HG03520 (cell line): ENCODE data around the gene HERC4.
A peak's percentile ranks its signal among the peaks of the same experiment; 100 is the strongest.
"Not testable (repeated sequence)": the region's sequence is repeated elsewhere in the genome, so short reads cannot be mapped to it uniquely, and the experiment has no call there.

ENCODE experiments used
- ATAC-seq: cut with Tn5 transposase; IDR thresholded peaks from one replicate; pipeline ENCODE4 v1.9.1; 2021; ENCODE audit warnings: mild to moderate bottlenecking, moderate library complexity; ENCODE audit not compliant: unreplicated experiment

HERC4 gene

DNA sequence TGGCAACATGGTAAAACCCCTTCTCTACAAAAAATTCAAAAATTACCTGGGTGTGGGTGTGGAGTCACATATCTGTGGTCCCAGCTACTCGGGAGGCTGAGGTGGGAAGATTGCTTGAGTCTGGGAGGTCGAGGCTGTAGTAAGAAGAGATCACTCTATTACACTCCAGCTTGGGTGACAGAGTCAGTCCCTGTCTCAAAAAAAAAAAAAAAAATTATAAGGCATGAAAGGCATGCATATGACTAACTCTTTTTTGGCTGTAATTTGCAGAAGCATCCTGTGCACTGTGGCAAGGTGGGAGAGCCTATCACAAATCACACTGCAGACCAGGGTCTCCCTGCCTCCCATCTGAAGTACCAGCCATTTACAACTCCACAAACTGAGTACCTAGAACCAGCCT is 20.1 kb upstream of the HERC4 start:
- no peak for ATAC-seq

DNA sequence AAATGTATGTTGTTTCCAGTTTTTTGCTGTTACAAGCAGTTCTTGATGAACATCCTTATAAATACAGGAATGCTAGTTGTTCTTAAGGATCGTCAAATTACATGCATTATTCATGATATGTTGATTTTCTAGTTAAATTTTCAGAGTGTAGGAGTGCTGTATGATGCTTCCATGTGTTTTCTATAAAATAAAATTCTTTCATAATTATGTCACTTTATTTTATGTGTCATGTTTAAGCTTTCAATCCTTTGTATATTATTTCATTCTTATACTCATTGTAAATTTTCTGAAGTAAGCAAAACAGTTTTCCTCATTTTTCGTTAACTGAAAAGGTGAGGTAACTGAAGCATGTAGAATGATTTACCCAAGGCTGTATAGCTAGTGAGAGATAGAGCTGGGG is 17.4 kb upstream of the HERC4 start:
- no peak for ATAC-seq

DNA sequence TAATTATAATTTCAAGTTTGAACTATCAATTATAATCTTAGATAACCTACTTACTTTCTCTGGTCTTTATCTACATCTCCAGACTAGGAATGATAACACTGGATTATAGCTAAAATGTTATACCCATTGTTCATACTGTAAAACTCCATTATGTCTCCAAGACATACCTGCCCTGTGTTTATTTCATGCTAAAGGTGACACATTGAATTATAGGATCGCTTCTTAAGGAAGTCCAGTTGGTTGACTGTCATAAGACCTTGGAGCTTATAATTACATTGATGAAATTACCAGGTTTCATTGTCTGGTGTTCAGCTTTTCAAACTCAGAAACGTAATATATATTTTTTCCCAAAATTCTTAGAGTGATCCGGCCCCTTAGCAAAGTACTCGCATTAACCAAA is 15.5 kb upstream of the HERC4 start:
- ATAC-seq: no peak

DNA sequence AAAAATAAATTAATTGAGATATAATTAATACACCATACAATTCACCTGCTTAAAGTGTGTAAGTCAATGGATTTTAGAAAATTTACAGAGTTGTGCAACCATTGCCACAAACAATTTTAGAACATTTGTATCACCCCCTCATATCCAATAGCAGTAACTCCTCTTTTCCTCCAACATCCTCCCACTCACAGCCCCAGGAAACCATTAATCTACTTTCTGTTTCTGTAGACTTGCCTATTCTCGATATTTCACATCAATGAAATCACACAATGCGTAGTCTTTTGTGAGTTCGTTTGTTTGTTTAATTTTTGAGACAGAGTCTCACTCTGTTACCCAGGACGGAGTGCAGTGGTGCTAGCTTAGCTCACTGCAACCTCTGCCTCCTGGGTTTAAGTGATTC is 13.7 kb upstream of the HERC4 start:
- ATAC-seq: peak; percentile 63

DNA sequence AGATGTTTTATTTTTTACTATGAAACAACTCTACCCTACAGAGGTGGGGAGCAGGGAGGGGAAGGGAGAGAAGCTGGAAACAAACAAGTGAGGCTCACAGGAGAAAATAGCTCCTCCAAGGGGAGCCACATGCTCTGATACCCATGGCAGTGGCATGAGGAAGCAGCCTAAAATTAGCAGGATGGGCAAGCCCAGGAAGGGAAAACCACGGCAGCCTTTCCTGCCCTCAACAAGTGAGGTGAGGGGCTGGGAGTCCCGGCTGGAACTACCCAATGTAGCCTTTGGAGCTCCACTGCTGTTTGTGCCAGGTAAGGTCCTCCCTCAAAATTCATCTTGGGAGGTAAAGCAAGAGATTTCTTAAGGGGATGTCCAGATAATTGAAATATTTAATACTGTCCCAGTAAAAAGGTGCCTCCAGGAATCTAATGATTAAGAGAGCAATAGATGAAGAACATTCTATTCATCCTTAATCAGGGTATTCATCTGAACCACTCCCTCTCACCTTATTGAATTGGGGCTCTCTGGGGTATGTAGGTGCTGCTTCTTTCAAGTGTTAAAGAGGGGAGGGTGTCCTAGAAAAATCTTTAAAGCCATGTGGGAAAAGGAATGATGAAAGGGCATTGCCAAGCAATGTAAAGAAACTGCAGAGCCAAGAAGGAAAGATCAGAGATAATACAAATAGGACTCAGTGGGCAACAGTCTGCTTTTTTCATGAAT is 12.8 kb upstream of the HERC4 start:
- ATAC-seq: no peak

DNA sequence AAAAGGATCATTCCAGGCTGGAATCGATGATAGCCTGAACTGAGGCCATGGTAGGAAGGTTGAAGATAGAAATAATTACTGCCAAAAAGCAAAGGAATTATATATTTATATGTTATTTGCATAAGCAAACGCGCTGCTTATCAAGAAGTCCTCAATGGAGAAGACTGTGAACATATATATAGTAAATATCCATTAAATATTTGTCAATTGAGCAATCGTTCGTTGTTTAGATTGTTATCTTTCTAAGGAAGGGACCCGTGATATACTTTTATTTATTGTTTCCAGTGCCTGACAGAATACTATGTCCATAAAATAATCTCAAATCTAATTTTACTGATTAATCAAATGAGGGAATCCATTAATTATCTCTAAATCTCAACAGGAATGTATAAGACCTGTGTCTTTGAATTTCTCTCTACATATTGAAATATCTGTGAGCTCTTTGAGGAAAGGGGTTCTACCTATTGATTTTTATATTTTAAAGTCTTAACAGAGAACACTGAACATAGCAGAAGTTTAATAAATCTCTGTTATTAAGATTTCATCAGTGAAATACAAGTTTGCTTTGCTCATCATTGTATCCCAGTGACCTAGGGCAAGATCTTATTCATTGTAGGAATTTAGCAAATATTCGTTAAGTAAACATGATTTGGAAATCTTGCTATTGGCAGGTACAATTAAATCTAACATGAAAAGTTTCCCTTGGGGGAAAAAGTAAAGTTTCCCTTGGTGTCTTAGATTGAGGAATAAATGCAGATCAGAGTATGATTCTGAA is 12.0 kb upstream of the HERC4 start:
- ATAC-seq: no peak

DNA sequence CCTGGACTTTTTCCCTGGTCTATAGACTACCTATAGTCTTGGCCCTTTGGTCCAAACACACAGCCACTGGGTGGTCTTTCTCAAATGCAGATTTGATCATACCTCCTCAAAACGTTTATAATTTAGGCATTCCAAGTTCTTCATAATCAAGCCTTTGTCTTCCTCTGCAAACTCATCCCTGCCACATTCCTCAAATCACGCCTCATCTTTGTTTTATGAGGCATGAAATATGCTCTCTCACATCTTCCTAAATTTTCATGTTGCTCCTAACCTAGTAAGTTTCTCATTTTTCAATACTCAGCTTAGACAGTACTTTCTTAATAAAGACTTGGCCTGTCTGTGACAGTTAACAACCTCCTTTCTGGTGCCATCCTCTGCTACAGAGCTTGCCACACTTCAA is 10.9 kb upstream of the HERC4 start:
- no peak for ATAC-seq

DNA sequence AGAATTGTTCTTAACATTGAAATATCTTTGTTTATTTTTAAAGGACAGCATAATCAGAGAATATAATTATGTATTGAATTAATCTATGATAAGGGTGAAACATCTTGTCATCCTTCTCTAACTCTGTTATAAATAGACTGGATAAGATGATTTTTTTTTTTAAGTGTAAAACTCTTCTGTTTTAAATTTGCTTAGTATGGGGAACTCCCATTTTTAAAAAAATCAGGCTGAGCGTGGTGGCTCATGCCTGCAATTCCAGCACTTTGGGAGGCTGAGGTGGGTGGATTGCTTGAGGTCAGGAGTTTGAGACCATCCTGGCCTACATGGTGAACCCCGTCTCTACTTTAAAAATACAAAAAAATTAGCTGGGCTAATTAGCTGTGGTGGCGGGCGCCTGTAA is 9.4 kb upstream of the HERC4 start:
- ATAC-seq: no peak

DNA sequence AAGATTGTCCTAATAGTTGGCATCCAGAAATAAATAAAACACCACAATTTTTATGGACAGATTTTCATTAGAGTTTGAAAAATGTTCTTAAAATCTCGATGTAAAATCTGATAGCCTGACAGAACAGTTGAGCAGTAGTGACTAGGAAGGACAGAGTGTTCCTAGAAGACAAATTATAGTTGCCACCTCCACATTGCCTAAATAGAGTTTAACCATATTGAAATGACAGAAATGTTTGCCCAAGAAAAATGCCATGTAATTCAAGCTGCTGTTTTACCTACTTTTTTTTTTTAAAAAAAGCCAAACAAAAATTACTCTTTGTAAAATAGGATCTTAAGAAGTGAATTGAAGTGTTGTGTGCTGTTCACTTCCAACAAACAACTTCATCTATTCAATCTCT is 8.9 kb upstream of the HERC4 start:
- no peak for ATAC-seq

DNA sequence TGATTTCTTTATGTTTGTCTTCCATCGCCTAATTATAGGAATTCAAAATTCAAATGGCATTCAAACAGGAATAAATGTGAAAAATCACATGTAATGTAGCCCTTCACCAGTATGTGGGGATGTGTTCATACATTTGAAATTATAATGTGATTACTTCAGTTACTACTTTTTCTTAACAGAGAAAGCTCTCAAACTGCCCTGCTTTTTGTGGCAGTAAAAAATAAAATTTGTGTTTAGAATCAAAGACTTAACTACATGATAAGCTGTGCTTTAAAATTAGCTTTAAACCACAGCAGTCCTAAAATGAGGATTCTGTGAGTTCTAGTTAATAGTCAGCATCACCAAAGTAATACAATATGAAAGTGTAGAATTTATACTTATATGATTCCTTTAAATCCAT is 7.8 kb upstream of the HERC4 start:
- ATAC-seq: no peak

DNA sequence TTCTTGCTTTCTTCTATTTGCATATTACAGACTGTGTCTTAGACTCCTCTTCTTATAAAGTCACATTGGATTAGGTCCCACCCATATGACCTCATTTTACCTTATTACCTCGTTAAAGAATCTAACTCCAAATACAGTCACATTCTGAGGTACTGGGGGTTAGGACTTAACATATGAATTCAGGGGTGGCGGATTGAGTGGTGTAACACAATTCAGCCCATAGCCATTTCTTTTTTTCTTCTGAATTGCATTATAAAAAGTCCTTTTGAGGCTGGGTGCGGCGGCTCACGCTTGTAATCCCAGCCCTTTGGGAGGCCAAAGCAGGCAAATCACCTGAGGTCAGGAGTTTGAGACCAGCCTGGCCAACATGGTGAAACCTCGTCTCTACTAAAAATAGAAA is 6.8 kb upstream of the HERC4 start:
- ATAC-seq: no peak

DNA sequence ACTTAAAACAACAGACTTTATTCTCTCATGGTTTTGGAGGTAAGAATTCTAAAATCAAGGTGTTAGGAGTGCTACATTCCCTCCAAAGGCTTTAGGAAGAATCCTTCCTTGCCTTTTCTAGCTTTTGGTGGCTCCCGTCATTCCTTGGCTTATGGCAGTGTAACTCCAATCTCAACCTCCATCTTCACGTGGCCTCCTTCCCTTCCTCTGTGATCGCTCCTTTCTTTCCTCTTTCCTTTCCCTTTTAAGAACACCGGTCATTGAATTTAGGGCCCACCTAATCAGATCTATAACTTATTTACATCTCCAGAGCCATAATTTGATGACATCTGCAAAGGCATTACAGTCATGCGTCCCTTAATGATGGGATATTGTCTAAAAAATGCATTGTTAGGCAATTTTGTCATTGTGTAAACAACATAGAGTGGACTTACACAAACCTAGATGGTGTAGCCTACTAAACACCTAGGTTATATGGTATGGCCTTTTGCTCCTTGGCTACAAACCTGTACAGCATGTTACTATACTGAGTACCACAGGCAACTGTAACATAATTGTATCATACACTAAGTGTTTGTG is 5.9 kb upstream of the HERC4 start:
- no peak for ATAC-seq

DNA sequence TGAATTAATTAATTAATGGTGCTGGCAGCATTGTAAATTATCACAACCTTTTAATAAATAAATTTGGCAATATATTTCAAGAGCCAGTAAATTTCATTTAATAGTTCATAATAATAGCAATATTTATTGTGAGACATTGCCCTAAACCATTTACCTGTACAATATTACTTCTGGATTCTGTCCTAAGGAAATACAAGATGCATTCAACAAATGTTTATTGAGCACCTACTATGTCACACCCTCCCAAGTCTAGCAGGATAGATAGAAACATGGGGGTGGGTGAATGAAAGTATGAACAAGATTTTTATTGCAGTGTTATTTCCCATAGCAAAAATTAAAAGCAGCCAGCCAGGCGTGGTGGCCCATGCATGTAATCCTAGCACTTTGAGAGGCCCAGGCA is 4.4 kb upstream of the HERC4 start:
- no peak for ATAC-seq

DNA sequence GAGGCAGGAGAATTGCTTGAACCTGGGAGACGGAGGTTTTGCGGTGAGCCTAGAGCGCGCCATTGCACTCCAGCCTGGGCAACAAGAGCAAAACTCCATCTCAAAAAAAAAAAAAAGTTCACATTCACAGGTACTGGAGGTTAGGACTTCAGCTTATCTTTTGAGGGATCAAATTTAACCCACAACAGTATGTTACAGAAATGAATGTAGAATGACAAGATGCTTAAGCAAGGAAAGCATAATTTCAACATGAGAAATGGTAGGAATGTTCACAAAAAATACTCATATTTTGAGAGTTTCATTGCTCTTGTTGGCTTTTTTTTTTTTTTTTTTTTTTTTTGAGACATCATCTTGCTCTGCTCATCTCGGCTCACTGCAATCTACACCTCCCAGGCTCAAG is 1.9 kb upstream of the HERC4 start:
- ATAC-seq: no peak

DNA sequence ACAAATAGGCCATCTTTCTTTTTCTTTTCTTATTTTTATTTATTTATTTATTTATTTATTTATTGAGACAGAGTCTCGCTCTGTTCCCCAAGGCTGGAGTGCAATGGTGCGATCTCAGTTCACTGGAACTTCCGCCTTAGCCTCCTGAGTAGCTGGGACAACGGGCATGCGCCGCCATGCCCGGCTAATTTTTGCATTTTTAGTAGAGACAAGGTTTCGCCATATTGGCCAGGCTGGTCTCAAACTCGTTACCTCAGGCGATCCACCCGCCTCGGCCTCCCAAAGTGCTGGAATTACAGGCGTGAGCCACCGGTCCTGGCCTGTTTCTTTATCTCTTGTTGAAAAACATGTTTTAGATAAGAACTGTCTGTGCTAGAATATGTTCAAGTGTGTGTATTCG is 998 bp upstream of the HERC4 start:
- not testable (repeated sequence) for ATAC-seq

DNA sequence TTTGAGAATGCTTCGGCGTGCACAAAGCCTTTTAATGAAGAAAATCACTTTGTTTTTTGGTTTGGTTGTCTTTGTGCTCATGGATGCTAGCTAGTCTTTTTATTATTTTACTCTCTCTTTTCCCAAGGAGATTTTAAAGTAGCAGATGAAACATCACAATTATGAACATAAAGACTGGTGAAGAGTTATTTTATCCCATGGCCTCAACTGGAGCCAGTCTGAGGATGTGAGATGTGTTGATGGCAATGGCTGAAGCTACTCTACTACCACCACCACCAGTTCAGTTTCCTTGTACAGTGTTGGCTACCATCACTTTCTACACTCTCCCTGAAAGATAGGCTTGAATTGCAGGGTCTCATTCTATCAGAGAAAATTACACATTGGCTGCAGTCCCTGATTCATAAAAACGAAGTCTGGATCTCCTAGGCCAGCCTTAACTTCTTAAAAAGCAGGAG is 494 bp upstream of the HERC4 start:
- no peak for ATAC-seq

DNA sequence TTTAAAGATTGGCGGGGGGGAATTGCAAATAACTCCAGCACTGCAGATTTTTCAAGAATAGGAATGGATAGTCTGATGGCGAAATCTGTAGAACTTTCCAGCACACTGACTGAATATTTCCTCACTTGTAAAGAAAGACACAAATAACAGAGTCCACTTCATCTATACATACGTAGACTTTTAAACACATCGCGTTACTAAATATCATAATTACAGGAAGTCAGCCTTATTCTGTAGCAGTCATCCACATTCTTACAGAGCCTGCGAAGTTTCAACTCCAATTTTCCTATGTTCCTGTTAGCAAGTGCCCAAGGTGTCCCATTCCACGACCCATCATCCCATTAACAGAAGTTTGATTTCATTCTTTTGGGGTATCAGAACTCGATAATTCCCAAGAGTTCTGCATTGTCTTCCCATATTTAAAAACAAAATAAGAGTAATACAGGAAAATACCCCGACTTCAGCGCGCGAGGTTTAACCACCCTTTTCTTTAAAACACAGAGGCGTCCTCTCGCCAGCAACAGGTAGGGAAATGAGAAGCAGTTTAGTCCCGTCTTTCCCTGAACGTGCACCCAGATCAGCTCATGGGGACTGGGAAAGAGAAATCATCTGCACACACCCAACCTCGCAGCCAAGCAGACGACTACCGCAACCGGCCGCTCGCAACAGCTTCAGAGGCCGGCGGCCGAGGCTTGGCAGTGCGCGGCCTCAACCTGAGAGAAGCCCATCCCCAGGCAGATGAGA is 880 bp downstream of the HERC4 start:
- no peak for ATAC-seq

DNA sequence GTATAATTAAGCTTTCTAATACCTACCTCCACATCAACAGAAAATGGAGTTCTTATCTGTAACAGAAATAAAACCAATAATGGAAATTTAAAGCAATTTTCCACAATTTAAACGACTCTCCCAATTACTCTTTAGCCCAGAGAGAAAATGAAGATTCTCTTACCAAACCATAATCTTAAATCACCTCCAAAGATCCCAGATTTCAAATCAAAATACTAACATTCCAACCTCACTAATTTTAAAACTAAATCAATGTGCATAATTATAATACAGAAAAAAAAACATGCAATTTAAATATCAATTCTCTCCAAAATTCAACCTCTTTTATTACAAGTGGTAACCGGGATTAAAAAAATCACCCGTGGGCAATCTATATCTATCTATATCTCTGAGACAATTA is 1.5 kb downstream of the HERC4 start:
- no peak for ATAC-seq

DNA sequence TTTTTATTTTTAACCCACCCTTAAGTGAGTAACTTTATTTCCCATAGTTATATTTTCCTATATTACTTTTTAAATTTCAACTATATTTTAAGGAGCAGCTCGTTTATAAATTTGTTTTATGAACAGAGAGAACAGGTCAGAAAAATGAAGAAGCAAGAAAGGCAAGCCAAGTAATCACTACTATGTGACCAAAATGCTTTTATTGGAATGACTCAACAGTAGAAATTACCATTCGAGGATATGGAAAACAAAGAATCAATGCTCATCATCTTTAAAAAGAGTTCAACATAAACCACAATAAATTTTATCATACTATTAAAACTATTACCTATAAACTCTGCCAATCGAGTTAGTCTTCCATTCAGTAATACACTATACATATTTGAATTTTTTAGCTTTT is 7.6 kb downstream of the HERC4 start:
- ATAC-seq: no peak

DNA sequence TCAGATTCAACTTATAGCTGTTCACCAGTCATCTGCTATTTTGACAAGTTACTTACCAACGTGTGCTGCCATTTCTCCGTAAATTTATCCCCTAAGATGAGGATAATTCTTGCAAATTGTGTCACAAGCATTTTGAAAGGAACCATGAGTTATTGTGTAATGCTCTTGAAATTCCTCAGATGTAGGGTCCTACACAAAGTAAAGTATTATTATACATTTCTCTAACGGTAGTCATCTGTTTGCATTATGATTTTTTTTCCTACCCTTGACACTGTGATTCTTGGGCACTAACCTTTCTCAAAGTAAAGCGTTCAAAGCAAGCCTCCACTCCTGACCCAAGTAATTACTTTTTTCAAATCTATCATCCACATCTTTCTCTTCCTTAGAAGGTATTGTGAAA is 8.1 kb downstream of the HERC4 start:
- ATAC-seq: no peak

DNA sequence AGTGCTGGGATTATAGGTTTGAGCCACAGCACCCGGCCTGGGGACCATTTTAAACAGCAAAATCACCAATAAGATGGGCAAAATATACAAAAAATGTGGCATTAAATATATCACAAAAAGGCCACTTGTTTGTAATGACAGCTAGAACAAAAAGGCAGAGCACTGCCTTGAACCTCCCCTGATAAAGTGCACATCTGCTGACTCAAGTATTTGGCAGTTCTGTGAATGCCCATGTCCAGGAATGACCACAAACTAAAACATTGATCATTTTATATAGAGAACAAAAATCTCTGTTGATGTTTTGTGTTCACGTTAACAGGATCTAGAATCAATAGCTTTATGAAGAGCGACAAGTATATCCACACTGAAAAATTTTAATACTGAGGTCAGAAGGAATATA is 21.5 kb downstream of the HERC4 start:
- no peak for ATAC-seq

DNA sequence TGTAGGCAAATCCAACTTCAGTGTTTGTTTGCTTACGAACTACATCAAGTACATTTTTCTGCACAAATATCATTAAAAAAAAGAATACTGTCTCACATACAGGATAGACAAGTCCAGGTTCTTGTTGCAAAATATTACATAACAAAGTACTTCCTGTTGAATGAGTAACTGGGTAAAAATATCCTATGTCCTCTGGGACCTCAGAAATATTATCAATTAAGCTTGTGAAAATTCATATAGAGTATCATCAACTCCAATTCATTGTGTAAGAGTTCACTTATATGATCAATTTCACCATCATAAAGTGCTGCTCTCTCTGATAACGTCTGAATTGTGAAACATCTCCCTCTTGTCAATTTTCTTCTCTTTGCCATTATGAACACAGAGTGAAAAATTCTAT is 22.6 kb downstream of the HERC4 start:
- ATAC-seq: no peak
